ENCODE data around the gene CHI3L2.

The CHI3L2 gene

DNA sequence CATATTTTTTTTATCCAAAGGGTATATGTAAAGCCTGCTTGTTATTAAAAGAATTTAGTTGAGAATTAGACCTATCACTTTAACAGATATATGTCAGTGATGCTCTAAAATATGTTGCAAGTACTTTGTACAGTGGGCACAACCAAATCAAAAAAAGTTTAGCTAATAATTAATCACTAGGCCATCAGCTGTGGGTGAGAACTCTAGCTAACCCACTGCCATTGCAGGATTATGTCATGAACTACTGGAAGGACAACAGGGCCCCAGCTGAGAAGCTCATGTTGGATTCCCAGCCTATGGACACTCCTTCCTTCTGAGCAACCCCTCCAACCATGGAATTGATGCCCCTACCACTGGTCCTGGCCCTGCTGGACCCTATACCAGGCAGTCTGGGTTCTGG is 56.3 kb downstream of the CHI3L2 start:
- CTCF ChIA-PET, result interaction anchor here (0.6 kb wide), 1 partner anchor 61 kb away, joined by 5 read pairs; no protein-coding TSS in a partner anchor
- TF ChIP-seq, protein P1, sequence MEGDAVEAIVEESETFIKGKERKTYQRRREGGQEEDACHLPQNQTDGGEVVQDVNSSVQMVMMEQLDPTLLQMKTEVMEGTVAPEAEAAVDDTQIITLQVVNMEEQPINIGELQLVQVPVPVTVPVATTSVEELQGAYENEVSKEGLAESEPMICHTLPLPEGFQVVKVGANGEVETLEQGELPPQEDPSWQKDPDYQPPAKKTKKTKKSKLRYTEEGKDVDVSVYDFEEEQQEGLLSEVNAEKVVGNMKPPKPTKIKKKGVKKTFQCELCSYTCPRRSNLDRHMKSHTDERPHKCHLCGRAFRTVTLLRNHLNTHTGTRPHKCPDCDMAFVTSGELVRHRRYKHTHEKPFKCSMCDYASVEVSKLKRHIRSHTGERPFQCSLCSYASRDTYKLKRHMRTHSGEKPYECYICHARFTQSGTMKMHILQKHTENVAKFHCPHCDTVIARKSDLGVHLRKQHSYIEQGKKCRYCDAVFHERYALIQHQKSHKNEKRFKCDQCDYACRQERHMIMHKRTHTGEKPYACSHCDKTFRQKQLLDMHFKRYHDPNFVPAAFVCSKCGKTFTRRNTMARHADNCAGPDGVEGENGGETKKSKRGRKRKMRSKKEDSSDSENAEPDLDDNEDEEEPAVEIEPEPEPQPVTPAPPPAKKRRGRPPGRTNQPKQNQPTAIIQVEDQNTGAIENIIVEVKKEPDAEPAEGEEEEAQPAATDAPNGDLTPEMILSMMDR (conservative IDR thresholded peaks at IDR 0.05; ENCODE audit: low read depth), result no peak
- H3K27ac ChIP-seq, result no peak overlapping the region
- POLR2A ChIA-PET (ENCODE audit: low non-redundant PET), result no interaction called here
- no peak for DNase-seq (ENCODE audit: low spot score)

DNA sequence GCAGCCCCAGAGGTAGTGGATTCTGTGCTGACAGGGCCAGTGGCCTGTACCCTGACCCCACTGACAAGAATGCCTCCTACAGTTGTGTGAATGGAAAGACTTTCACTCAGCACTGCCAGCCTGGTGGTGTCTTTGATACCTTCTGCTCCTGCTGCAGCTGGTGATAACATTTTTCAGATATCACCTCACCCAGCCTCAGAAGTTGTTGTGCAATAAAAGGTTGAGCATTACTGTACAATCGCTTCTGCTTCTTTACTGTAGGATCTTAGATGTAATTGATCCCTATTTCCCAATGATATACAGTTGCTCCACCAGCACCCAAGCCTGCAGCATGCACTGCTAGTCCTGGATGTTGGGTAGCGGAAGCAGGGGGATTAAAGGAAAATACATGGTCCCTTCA is 58.4 kb downstream of the CHI3L2 start:
- ChIA-PET POLR2A (ENCODE audit: low non-redundant PET) (no interaction called here), CTCF (no interaction called here)
- TF ChIP-seq, protein P1 (conservative IDR thresholded peaks at IDR 0.05; ENCODE audit: low read depth), result no peak
- no peak overlapping the region for H3K27ac ChIP-seq
- DNase-seq (ENCODE audit: low spot score), result no peak

DNA sequence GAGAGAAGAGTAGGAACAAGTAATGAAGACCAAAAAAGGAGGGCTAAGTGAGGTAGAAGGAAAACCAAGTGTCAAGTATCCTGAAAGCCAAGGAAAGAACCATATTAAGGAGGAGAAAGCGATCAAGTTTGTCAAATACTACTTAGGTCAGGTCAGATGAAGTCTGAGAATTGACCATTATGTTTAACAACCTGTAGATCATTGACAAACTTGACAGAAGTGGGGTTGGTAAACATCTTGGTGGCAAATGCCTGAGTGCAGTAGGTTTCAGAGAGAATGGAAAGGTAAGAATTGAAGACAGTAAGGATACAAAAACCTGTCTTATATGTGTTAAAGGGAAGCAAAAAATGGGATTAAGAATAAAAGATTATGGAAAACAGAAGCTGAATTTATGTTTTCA is 59.4 kb downstream of the CHI3L2 start:
- no peak overlapping the region for H3K27ac ChIP-seq
- ChIA-PET POLR2A (ENCODE audit: low non-redundant PET) (no interaction called here), CTCF (no interaction called here)
- no peak for DNase-seq (ENCODE audit: low spot score)
- TF ChIP-seq, protein P1 (conservative IDR thresholded peaks at IDR 0.05; ENCODE audit: low read depth), result no peak

DNA sequence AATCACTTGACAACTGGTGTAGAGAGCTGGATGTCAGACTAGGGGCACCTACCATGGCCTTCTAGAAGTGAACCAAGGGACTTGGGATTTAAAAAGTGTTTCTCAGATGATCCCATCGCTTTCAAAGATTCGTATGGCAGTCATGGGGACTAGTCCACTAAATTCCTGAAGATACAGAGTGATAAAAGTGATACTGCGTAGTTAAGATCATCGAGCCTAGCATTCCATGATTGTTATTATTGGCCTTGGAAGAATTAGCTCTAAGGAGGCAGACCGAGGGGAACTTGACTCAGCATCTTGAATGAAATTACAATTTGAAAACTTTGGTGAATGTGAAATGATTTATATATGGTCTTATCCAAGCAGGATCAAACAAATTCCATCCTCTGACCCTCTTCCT is 61.9 kb downstream of the CHI3L2 start:
- ChIA-PET CTCF (no interaction called here), POLR2A (ENCODE audit: low non-redundant PET) (no interaction called here)
- TF ChIP-seq, protein P1 (conservative IDR thresholded peaks at IDR 0.05; ENCODE audit: low read depth), result no peak
- DNase-seq (ENCODE audit: low spot score), result no peak
- no peak overlapping the region for H3K27ac ChIP-seq

DNA sequence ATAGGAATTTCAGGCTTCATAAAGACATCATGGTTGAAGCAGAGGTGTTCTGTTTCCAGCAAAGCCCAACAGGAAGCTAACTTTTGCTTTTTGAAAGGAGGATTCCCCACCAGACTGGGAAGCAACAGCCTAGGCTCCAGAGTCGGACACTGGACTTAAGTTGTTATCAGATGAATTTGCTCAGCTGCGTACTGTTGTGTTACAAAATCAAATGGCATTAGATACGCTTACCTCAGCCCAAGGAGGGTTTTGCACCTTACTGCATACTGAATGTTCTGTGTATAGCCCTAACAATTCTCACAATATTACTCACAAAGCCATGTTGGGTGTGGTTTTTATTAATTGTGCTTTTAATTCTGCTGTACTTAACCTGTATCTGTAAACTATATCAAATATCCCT is 62.6 kb downstream of the CHI3L2 start:
- no peak for DNase-seq (ENCODE audit: low spot score)
- POLR2A ChIA-PET (ENCODE audit: low non-redundant PET), result no interaction called here
- no peak overlapping the region for H3K27ac ChIP-seq
- TF ChIP-seq, protein P1 (conservative IDR thresholded peaks at IDR 0.05; ENCODE audit: low read depth), result no peak
- CTCF ChIA-PET, result no interaction called here

DNA sequence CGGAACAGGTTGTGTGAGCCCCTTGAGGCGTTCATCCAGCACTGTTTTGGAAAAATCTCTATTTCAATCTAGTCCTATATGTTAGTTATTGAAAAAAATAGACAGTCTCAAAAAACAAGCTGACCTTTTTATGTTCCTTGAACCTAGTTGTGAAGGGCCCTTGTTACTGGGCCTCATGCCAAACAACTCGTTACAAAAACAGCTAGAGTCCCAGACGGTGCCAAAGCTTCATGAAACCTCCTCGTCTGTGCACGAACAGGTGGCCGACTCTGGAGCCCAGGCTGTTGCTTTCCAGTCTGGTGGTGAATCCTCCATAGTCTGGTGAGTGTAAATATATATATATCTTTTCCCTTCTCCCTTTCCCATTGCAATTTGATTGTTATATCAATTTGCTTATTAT is 63.1 kb downstream of the CHI3L2 start, which contains the start of gene CHIA:
TSS of gene CHIA (plus strand) at position 222 of the 400 bp plus-strand sequence. CDS start 19,617 bp downstream, outside the sequence.
- TF ChIP-seq, protein P1 (conservative IDR thresholded peaks at IDR 0.05; ENCODE audit: low read depth), result no peak
- POLR2A ChIA-PET (ENCODE audit: low non-redundant PET), result no interaction called here
- DNase-seq (ENCODE audit: low spot score), result peak; percentile 13
- H3K27ac ChIP-seq, result no peak within 1 kb of the TSS
- CTCF ChIA-PET, result no interaction called here
